Bronchial epithelial cell (primary cell): Measurements from ENCODE around the gene IKZF3. TPM values are rescaled to one million over a fixed set of nuclear protein-coding genes. Genes with fewer than 3 reads are reported as not detected.
A peak's percentile ranks its signal among the peaks of the same experiment; 100 is the strongest.

Experiments
- DNase-seq: peaks from one replicate; pipeline ENCODE4 v3.0.0-alpha.2; 2010; ENCODE audit warnings: low read depth
- FAIRE-seq: peaks from 2 replicates; lab custom pipeline; 2011; peaks lifted over from hg19 to GRCh38; lab: Jason Lieb, UNC
- H3K27me3 ChIP-seq: 2 replicates; pipeline ENCODE4 v1.5.1; 2011; ENCODE audit warnings: low read length; ENCODE audit not compliant: control insufficient read depth, insufficient read depth
- H3K36me3 ChIP-seq: 2 replicates; pipeline ENCODE4 v1.5.1; 2011; ENCODE audit warnings: low read length; ENCODE audit not compliant: control insufficient read depth, insufficient read depth
- H3K4me3 ChIP-seq: 2 replicates; pipeline ENCODE4 v1.5.1; 2011; ENCODE audit warnings: mild to moderate bottlenecking, low read depth, low read length, control low read depth
- CTCF ChIP-seq: IDR thresholded peaks from 2 replicates; pipeline ENCODE4 v1.5.1; 2011; ENCODE audit warnings: mild to moderate bottlenecking, moderate library complexity, low read length, control low read depth, inconsistent platforms; ENCODE audit not compliant: insufficient read depth, severe bottlenecking
- total RNA-seq: library from RNA; depleted of rRNA; stranded (reverse); fragments of >200 nt; gene quantifications from 2 replicates; pipeline ENCODE4 v1.2.1, GENCODE V29; 2014

Gene IKZF3
- total RNA-seq, 1 donor from 2014 or later, result not detected

GRCh38 chr17:39809221-39809620, 54.9 kb downstream of the IKZF3 start:
- no peak for DNase-seq
- no peak for TF ChIP-seq CTCF
- H3K36me3 ChIP-seq, result no peaks in the 10 kb centered on the region
- H3K4me3 ChIP-seq, result no peak overlapping the region
- no peak for FAIRE-seq
- H3K27me3 ChIP-seq, result peaks cover 3% of the 10 kb centered on the region

GRCh38 chr17:39808409-39808997, 55.6 kb downstream of the IKZF3 start:
- FAIRE-seq, result no peak
- no peak for TF ChIP-seq CTCF
- peaks cover 3% of the 10 kb centered on the region for H3K27me3 ChIP-seq
- DNase-seq, result peak; percentile 29
- no peaks in the 10 kb centered on the region for H3K36me3 ChIP-seq
- H3K4me3 ChIP-seq, result no peak overlapping the region

- no peak for TF ChIP-seq CTCF
- no peak overlapping the region for H3K4me3 ChIP-seq
- DNase-seq (no peak), FAIRE-seq (no peak)
- H3K36me3 ChIP-seq, result no peaks in the 10 kb centered on the region
- peaks cover 3% of the 10 kb centered on the region for H3K27me3 ChIP-seq
These were observed 59.3 kb downstream of the IKZF3 start for GRCh38 chr17:39804839-39805238.

- DNase-seq (no peak), FAIRE-seq (no peak)
- no peak for TF ChIP-seq CTCF
- no peaks in the 10 kb centered on the region for H3K36me3 ChIP-seq
- no peaks in the 10 kb centered on the region for H3K27me3 ChIP-seq
- no peak overlapping the region for H3K4me3 ChIP-seq
These were observed 63.1 kb downstream of the IKZF3 start for GRCh38 chr17:39801055-39801454.

GRCh38 chr17:39800540-39800939, 63.6 kb downstream of the IKZF3 start:
- no peak for TF ChIP-seq CTCF
- Histone ChIP-seq H3K36me3 (no peaks in the 10 kb centered on the region), H3K27me3 (no peaks in the 10 kb centered on the region), H3K4me3 (no peak overlapping the region)
- FAIRE-seq (no peak), DNase-seq (no peak)

- no peak for FAIRE-seq
- H3K27me3 ChIP-seq, result no peaks in the 10 kb centered on the region
- no peaks in the 10 kb centered on the region for H3K36me3 ChIP-seq
- no peak for TF ChIP-seq CTCF
- no peak for DNase-seq
- no peak overlapping the region for H3K4me3 ChIP-seq
These were observed 64.7 kb downstream of the IKZF3 start for GRCh38 chr17:39799395-39799794.
